ENCODE measurements around the gene C5orf52.

C5orf52 gene

DNA sequence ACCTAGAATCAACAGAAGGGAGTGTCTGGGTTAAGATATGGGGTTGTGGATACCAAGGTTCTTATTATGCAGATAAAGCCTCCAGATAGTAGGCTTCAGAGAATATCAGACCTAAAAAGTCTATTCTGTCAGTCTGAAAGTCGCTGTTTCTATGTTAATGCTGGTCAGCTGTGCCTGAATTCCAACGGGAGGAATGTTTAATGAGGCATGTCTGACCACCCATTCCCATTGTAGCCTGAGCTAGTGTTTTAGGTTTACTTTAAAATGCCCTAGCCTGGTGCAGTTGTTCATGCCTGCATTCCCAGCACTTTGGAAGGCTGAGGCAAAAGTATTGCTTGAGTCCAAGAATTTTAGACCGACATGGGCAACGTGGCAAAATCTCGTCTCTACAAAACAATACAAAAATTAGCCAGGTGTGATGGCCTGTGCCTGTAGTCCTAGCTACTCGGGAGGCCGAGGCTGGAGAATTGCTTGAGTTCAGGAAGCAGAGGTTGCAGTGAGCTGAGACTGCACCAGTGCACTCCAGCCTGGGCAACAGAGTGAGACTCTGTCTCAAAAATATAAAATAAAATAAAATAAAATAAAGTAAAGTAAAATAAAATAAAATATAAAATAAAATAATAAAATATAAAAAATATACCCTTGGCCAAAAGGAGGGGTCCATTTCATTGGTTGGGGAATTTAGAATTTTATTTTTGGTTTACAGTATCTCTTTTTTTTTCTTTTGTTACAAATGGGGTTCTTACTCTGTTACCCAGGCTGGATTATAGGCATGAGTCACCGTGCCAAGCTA lies 11.3 kb upstream of the C5orf52 start:
- TF ChIP-seq GATA3 (IDR thresholded peaks at IDR 0.05; ENCODE audit: low read depth, low read length) (no peak), GATA2 (IDR thresholded peaks at IDR 0.05; ENCODE audit: low read depth, low read length) (no peak)

DNA sequence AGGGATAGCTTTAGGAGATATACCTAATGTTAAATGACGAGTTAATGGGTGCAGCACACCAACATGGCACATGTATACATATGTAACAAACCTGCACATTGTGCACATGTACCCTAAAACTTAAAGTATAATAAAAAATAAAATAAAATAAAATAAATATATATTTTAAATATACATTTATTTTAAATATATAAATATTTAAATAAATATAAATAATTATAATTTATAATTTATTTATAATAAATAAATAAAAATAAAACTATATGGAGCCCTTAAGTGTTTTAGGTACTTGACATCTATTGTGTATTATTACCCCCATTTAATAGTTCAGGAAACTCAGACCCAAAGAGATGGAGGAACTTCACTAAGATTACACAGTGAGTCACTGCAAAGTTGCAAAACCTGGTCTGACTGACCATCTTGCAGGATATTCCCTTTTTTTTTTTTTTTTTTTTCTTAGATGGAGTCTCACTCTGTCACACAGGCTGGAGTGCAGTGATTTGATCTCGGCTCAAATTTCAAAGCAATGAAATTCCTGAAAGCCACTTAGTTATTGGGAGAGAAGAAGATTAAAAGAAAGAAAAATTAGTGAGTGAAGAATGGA lies 5.8 kb upstream of the C5orf52 start:
- TF ChIP-seq GATA3 (IDR thresholded peaks at IDR 0.05; ENCODE audit: low read depth, low read length) = no peak
- no peak for TF ChIP-seq GATA2 (IDR thresholded peaks at IDR 0.05; ENCODE audit: low read depth, low read length)

DNA sequence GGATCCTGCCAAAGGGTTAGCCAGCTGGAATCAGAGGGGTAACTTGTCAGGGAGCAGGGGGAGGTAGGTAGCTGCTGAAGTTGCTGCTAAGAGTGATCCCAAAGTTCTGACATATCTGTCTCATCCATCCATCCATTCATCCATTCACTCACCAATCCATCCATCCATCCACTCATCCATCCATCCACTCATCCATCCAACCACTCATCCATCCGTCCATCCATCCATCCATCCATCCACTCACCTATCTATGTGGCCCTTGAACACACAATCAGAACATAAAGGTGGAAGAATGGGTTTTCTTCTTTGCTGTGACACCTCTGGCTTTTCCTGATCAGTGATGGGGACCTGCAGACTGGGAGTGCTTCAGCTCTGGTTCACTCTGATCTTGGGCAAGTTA lies 3.0 kb upstream of the C5orf52 start:
- TF ChIP-seq GATA2 (IDR thresholded peaks at IDR 0.05; ENCODE audit: low read depth, low read length) (no peak), GATA3 (IDR thresholded peaks at IDR 0.05; ENCODE audit: low read depth, low read length) (no peak)

DNA sequence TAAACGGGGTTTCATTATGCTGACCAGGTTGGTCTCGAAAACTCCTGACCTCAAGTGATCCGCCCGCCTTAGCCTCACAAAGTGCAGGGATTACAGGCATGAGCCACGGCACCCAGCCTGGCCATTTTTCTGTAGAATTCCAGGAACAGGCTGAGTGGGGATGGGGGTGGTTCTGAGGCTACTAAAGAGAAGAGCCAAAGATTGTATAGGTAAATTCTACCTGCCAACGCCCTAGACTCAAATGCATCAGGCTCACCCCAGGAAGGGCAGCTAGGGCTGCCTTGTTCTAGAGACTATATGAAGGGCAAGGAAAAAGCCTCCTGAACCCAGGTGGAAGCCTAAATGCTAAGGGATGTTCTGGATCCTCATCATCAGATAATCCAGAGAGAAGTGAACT lies 1.6 kb upstream of the C5orf52 start:
- no peak for TF ChIP-seq GATA2 (IDR thresholded peaks at IDR 0.05; ENCODE audit: low read depth, low read length)
- TF ChIP-seq GATA3 (IDR thresholded peaks at IDR 0.05; ENCODE audit: low read depth, low read length) = no peak

DNA sequence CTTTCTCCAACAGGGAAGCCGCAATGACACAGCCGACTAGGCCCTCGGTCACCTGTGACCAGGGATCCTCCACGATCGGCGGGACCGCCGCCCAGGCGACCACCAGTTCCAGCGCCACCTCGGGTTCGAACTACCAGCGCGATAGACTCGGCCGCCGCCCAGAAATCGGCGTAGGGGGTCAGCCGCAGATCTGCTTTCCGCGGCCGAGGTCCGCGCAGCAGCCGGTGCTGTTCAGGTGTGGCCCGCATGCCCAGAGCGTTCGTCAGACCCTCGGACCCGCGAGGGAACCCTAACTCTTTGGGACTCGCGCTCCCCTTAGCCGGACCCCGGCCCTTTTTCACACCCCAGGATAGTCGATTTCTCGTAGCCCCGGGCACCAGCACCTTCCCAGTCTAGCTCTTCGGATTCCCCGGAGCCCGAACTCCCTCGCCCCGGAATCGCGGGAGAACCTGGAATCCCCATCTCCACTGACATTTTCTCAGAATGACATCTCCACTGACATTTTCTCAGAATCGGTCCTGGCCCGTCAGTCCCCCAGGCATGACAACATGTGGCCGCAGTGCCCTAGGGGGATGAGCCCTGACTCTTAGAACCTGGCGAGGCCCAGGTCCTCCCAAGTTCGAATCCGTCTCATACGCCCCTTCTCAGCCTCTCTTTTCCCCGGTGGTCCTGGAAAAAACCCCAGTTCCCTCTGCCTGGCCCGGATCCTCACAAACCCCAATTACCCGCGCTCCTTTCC lies 428 bp downstream of the C5orf52 start:
- TF ChIP-seq GATA2 (IDR thresholded peaks at IDR 0.05; ENCODE audit: low read depth, low read length) = no peak
- TF ChIP-seq GATA3 (IDR thresholded peaks at IDR 0.05; ENCODE audit: low read depth, low read length) = no peak

DNA sequence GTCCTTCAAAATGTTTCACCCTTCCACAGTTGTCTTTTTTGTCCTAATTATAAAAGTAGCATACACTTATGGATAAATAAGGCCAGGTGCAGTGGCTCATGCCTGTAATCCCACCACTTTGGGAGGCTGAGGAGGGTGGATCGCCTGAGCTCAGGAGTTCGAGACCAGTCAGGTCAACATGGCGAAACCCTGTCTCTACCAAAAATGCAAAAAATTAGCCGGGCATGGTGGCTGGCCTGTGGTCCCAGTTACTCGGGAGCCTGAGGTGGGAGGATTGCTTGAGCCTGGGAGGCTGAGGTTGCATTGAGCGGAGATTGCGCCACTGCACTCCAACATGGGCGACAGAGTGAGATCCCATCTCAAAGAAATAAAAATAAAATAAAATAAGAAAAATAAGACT lies 1.6 kb downstream of the C5orf52 start:
- TF ChIP-seq GATA3 (IDR thresholded peaks at IDR 0.05; ENCODE audit: low read depth, low read length) (no peak), GATA2 (IDR thresholded peaks at IDR 0.05; ENCODE audit: low read depth, low read length) (no peak)

DNA sequence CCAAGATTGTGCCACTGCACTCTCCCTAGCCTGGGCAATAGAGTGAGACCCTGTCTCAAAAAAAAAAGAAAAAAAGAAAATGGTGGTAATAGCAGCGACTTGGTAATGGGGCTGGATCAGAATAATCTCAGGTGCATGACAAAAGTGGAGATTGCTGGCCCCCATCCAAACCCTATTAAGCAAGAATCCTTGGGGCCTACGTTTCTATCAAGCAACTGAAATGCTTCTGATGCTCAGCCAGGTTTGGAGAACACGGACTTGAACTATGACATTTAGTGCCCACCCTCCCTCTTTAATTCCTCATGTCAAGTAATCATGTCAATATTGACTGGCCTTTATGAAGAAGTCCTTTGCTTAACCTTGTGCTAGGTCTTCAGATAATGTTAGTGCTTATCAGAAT lies 6.6 kb downstream of the C5orf52 start:
- no peak for TF ChIP-seq GATA3 (IDR thresholded peaks at IDR 0.05; ENCODE audit: low read depth, low read length)
- no peak for TF ChIP-seq GATA2 (IDR thresholded peaks at IDR 0.05; ENCODE audit: low read depth, low read length)

DNA sequence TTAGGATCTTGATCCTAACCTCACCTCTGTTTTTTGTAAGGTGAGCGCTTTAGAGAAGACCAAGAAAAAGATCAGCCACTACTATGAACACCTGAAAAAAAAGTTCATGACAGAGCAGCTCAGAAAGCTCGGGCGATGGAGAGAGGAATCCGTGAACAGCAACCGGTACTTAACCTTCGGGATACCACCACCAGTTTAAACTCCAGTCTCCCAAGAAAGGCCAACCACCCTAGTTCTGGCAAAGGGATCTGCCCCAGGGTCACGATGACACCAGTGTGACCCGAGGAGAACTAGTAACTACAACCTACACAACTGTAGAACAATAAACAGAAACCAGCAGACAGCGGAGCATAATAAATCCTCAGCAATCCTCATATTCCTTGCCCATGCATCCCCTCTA lies 8.5 kb downstream of the C5orf52 start:
- no peak for TF ChIP-seq GATA3 (IDR thresholded peaks at IDR 0.05; ENCODE audit: low read depth, low read length)
- no peak for TF ChIP-seq GATA2 (IDR thresholded peaks at IDR 0.05; ENCODE audit: low read depth, low read length)

DNA sequence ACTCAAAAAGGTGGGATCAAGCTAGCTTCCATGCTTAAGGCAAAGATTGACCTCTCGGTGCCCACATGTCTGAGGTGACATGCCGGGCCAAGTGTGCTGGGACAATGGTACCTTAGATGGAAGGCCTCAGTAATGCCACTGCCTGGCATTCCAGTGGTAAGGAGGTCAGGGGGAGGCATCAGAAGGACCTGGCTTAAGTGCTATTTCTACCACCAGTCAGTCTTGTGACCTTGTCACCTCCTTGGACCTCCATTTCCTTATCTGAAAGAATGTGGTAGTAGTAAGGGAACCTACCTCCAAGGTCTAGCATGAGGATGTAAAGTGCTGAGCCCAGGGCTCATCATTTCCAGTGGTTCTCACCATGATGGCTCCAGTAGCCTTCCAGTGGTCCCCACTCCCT lies 8.9 kb downstream of the C5orf52 start:
- TF ChIP-seq GATA3 (IDR thresholded peaks at IDR 0.05; ENCODE audit: low read depth, low read length) = no peak
- TF ChIP-seq GATA2 (IDR thresholded peaks at IDR 0.05; ENCODE audit: low read depth, low read length) = no peak

DNA sequence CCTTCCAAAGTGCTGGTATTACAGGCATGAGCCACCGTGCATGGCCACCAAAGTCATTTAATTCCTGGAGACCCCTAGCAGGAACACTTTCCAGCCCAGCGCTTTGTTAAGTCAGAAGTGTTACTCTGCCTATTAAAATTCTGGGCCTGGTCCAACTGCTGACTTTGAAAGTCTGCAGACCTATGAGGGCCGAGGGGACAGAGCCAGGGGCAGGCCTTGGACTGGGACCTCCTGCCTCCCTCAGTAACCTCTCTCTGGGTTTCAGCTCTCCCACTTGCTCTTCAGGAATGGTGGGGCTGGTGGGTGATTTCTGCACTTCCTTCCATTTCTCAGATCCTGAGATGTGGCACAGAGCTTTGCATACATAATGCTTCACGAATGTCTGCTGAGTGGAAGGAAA lies 9.7 kb downstream of the C5orf52 start:
- TF ChIP-seq GATA2 (IDR thresholded peaks at IDR 0.05; ENCODE audit: low read depth, low read length) (no peak), GATA3 (IDR thresholded peaks at IDR 0.05; ENCODE audit: low read depth, low read length) (no peak)

DNA sequence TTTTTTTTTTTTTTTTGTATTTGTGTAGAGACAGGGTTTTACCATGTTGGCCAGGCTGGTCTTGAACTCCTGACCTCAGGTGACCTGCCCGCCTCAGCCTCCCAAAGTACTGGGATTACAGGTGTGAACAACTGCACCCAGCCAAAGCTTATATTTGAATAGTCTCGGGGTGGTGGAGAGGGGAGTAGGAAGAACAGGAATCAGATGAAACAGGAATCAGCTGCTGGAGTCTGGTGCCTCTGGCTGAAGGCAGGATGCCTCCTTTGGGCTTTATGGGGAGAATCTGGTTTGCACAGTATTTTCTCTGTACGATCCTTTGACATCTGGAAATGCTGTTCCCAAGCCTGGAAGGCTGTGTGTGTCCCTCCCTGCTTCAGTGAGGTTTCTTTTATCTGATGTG lies 10.9 kb downstream of the C5orf52 start:
- TF ChIP-seq GATA2 (IDR thresholded peaks at IDR 0.05; ENCODE audit: low read depth, low read length) (0 out of 2 replicates have a peak, but pooled peaks have one; percentile 21), GATA3 (IDR thresholded peaks at IDR 0.05; ENCODE audit: low read depth, low read length) (no peak)

DNA sequence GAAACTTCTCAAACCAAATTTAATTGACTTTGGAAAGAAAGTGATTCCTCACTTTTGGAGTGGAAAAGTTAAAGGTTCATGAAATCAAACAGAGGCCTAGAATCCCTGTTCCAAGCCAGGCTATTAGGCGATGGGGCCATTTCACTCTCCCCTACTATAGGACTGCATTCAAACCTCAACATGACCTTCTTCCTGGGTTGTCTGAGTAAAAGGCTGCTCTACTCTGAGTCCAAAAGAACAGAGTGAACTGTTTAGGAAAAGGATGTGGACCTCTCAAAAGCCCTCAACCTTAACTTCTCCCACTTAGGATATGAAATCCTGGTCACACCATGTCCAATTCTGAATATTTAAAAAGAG lies 15.8 kb downstream of the C5orf52 start:
- TF ChIP-seq GATA2 (IDR thresholded peaks at IDR 0.05; ENCODE audit: low read depth, low read length) (no peak), GATA3 (IDR thresholded peaks at IDR 0.05; ENCODE audit: low read depth, low read length) (no peak)

DNA sequence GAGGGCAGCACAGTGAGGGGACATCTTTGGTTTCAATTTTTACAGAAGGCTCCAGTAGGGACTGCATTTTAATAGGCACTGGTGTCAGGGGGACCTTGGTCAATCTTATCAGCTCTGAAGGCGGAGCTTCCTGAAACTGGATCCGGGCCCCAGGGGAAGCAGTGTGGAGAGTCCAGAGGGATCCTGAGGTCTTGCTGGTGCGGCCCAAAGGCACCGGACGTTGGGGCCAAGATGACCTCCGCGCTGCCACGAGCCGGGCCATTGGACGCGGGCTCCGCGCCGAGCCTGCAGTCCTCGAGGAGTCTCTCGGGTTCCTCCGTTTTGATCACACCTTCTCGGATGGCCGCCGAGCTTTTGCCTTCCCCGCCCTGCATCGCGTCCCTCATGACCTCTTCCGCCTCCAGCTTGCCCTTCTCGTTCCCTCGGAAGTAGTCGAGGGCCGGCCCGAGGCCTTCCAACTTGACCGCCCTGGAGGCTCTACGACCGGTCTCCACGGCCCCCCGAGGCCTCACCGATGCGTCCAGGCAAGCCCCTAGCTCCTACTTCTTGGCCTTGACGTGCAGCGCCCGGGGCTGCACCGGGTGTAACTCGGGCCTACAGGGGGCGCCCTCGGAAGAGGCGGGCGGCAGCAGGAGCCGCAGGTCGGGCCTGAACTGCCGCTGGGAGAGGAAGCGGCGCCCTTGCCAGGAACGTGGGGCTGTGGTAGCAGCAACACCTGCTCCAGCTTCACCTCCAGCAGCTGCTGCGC lies 18.8 kb downstream of the C5orf52 start:
- TF ChIP-seq GATA2 (IDR thresholded peaks at IDR 0.05; ENCODE audit: low read depth, low read length) (no peak), GATA3 (IDR thresholded peaks at IDR 0.05; ENCODE audit: low read depth, low read length) (no peak)

Measured in SH-SY5Y (cell line).